Measurements from ENCODE around the gene NELL2. TPM values are rescaled to one million over a fixed set of nuclear protein-coding genes. Genes with fewer than 3 reads are reported as not detected.

Gene NELL2
- total RNA-seq, 1 experiment from 2014 or later: 0.80 TPM

GRCh38 chr12:44462729-44463128 lies 413.4 kb downstream of the NELL2 start:
- no peak overlapping the region for H3K27ac ChIP-seq (ENCODE audit: low read length)
- ChIA-PET CTCF (no interaction called here), POLR2A (ENCODE audit: unreplicated experiment) (no interaction called here)
- no peaks in the 10 kb centered on the region for H3K9me2 ChIP-seq (replicated peaks; ENCODE audit: low read length)
- H3K36me3 ChIP-seq (ENCODE audit: low read depth, low read length): no peaks in the 10 kb centered on the region
- H3K4me3 ChIP-seq (ENCODE audit: low read length): no peak overlapping the region
- H3K9me3 ChIP-seq (ENCODE audit: low read length): no peaks in the 10 kb centered on the region
- no peak overlapping the region for H3K9ac ChIP-seq (ENCODE audit: low read length)
- no peaks in the 10 kb centered on the region for H3K79me2 ChIP-seq (ENCODE audit: low read length)
- H2AFZ ChIP-seq (ENCODE audit: low read length): no peak overlapping the region
- H3F3A ChIP-seq (ENCODE audit: low read length, unreplicated experiment): no peaks in the 10 kb centered on the region
- TF ChIP-seq EZH2 (IDR thresholded peaks at IDR 0.05; ENCODE audit: low read length, unreplicated experiment) (no peak), EZH2phosphoT487 (IDR thresholded peaks at IDR 0.05; ENCODE audit: borderline replicate concordance, low read length) (no peak), CTCF (conservative IDR thresholded peaks at IDR 0.05; ENCODE audit: low read depth, low read length) (no peak)
- intact Hi-C loops (cut with micrococcal nuclease): no loop called here
- DNase-seq (no peak), ATAC-seq (no peak)
- no peaks in the 10 kb centered on the region for H4K20me1 ChIP-seq (ENCODE audit: low read length)
- H3K4me1 ChIP-seq (ENCODE audit: insufficient read depth, low read length): no peaks in the 10 kb centered on the region
- H3K27me3 ChIP-seq (ENCODE audit: low read length): peaks cover 32% of the 10 kb centered on the region
- no peak overlapping the region for H3K4me2 ChIP-seq (ENCODE audit: low read length)
- no TSS peak for BruUV-seq (replicated peaks)

GRCh38 chr12:44460261-44460660 lies 415.9 kb downstream of the NELL2 start:
- Histone ChIP-seq H3K27ac (ENCODE audit: low read length) (no peak overlapping the region), H3K9me2 (replicated peaks; ENCODE audit: low read length) (no peaks in the 10 kb centered on the region)
- POLR2A ChIA-PET (ENCODE audit: unreplicated experiment): no interaction called here

GRCh38 chr12:44459569-44459968 lies 416.5 kb downstream of the NELL2 start:
- H3K9me2 ChIP-seq (replicated peaks; ENCODE audit: low read length): no peaks in the 10 kb centered on the region
- H3K9ac ChIP-seq (ENCODE audit: low read length): no peak overlapping the region
- ChIA-PET CTCF (no interaction called here), POLR2A (ENCODE audit: unreplicated experiment) (no interaction called here)
- no peaks in the 10 kb centered on the region for H3K36me3 ChIP-seq (ENCODE audit: low read depth, low read length)
- H3K27ac ChIP-seq (ENCODE audit: low read length): no peak overlapping the region
- BruUV-seq (replicated peaks): no TSS peak
- H3K4me2 ChIP-seq (ENCODE audit: low read length): no peak overlapping the region
- no peak overlapping the region for H3K4me3 ChIP-seq (ENCODE audit: low read length)
- peaks cover 49% of the 10 kb centered on the region for H3K27me3 ChIP-seq (ENCODE audit: low read length)
- no peaks in the 10 kb centered on the region for H3K4me1 ChIP-seq (ENCODE audit: insufficient read depth, low read length)
- H2AFZ ChIP-seq (ENCODE audit: low read length): no peak overlapping the region
- no peaks in the 10 kb centered on the region for H3F3A ChIP-seq (ENCODE audit: low read length, unreplicated experiment)
- DNase-seq: no peak
- ATAC-seq: no peak
- no peak for TF ChIP-seq EZH2phosphoT487 (IDR thresholded peaks at IDR 0.05; ENCODE audit: borderline replicate concordance, low read length)
- TF ChIP-seq CTCF (conservative IDR thresholded peaks at IDR 0.05; ENCODE audit: low read depth, low read length): no peak
- TF ChIP-seq EZH2 (IDR thresholded peaks at IDR 0.05; ENCODE audit: low read length, unreplicated experiment): no peak
- no peaks in the 10 kb centered on the region for H3K79me2 ChIP-seq (ENCODE audit: low read length)
- H3K9me3 ChIP-seq (ENCODE audit: low read length): no peaks in the 10 kb centered on the region
- no peaks in the 10 kb centered on the region for H4K20me1 ChIP-seq (ENCODE audit: low read length)
- intact Hi-C loops (cut with micrococcal nuclease): no loop called here

More at GRCh38 chr12:44460261-44460660, 415.9 kb downstream of the NELL2 start:
- DNase-seq (no peak), ATAC-seq (no peak)
- H3F3A ChIP-seq (ENCODE audit: low read length, unreplicated experiment): no peaks in the 10 kb centered on the region
- no peaks in the 10 kb centered on the region for H3K79me2 ChIP-seq (ENCODE audit: low read length)
- intact Hi-C loops (cut with micrococcal nuclease): no loop called here
- TF ChIP-seq EZH2 (IDR thresholded peaks at IDR 0.05; ENCODE audit: low read length, unreplicated experiment) (no peak), EZH2phosphoT487 (IDR thresholded peaks at IDR 0.05; ENCODE audit: borderline replicate concordance, low read length) (no peak), CTCF (conservative IDR thresholded peaks at IDR 0.05; ENCODE audit: low read depth, low read length) (no peak)
- no peaks in the 10 kb centered on the region for H4K20me1 ChIP-seq (ENCODE audit: low read length)
- H3K9ac ChIP-seq (ENCODE audit: low read length): no peak overlapping the region
- CTCF ChIA-PET: no interaction called here
- BruUV-seq (replicated peaks): no TSS peak
- no peak overlapping the region for H2AFZ ChIP-seq (ENCODE audit: low read length)
- H3K4me3 ChIP-seq (ENCODE audit: low read length): no peak overlapping the region
- H3K9me3 ChIP-seq (ENCODE audit: low read length): no peaks in the 10 kb centered on the region
- H3K36me3 ChIP-seq (ENCODE audit: low read depth, low read length): no peaks in the 10 kb centered on the region
- peaks cover 49% of the 10 kb centered on the region for H3K27me3 ChIP-seq (ENCODE audit: low read length)
- H3K4me2 ChIP-seq (ENCODE audit: low read length): no peak overlapping the region
- no peaks in the 10 kb centered on the region for H3K4me1 ChIP-seq (ENCODE audit: insufficient read depth, low read length)

Other genes starting within 250 kb of the NELL2 start
- gene DBX2, start 174.8 kb upstream of the NELL2 start, total RNA-seq (2014; rRNA removed): not detected in 2 replicates